ENCODE data around the gene TBC1D1. TPM values are rescaled to one million over a fixed set of nuclear protein-coding genes. Genes with fewer than 3 reads are reported as not detected.
A peak's percentile ranks its signal among the peaks of the same experiment; 100 is the strongest.

Gene TBC1D1
- total and polyA plus RNA-seq, 2 of the 8 experiments (the other 6 are each of a cell fraction or from before 2014, with no cell fraction given), result 96.9 to 162 TPM

- Histone ChIP-seq H2AK5ac (ENCODE audit: low read depth, low read length) (no peak overlapping the region), H2BK20ac (ENCODE audit: low read length) (0 out of 2 replicates have a peak overlapping the region, but pooled peaks have one; percentile 52), H2BK12ac (ENCODE audit: low read depth, low read length) (no peak overlapping the region; the same call in 1 of the 2 replicates), H3K9me3 (ENCODE audit: insufficient read depth in 2 of 2, low read depth in 1 of 2, low read length in 1 of 2) (no peaks in the 10 kb centered on the region), H4K5ac (ENCODE audit: insufficient read length, low read depth, low read length) (peak overlapping the region; percentile 16), H4K20me1 (replicated peaks in 1 of 2; ENCODE audit: control insufficient read depth in 1 of 2, insufficient read depth in 2 of 2, low read length in 2 of 2) (peaks cover 6 to 7% of the 10 kb centered on the region in 2 experiments), H3K79me2 (ENCODE audit: control insufficient read depth in 1 of 2, insufficient read depth in 2 of 2, low read length in 2 of 2) (peaks cover 0 to 76% of the 10 kb centered on the region in 2 experiments; a peak in 3 of 4 replicates), H2BK5ac (ENCODE audit: low read depth, low read length) (0 out of 2 replicates have a peak overlapping the region, but pooled peaks have one; percentile 36), H4K8ac (ENCODE audit: extremely low read depth, insufficient read depth, low read length) (no peak overlapping the region), H3K4me2 (ENCODE audit: insufficient read depth in 1 of 2, low read depth in 2 of 2, low read length in 2 of 2) (peak overlapping the region; percentile 28 to 44; a peak in 2 of 4 replicates), H3K14ac (ENCODE audit: insufficient read length) (no peak overlapping the region), H3K4ac (replicated peaks; ENCODE audit: insufficient read length, low read depth, low read length) (no peak overlapping the region), H3K4me1 (replicated peaks in 1 of 4; ENCODE audit: control insufficient read depth in 3 of 4, insufficient read depth in 4 of 4, low read length in 3 of 4) (peaks cover 7 to 19% (median 12%) of the 10 kb centered on the region in 4 experiments; a peak in 6 of 7 replicates), H3K79me1 (ENCODE audit: low read depth, low read length) (no peaks in the 10 kb centered on the region), H3K27ac (ENCODE audit: low read depth, low read length) (no peak overlapping the region), H3K23ac (ENCODE audit: insufficient read length) (no peak overlapping the region), H3K18ac (ENCODE audit: extremely low read depth, low read length) (peak overlapping the region; percentile 14; the same call in 1 of the 2 replicates), H3K9ac (replicated peaks in 1 of 4; ENCODE audit: extremely low read depth in 1 of 4, low read depth in 3 of 4, low read length in 3 of 4) (peak overlapping the region in 1 of 4 experiments; percentile 8; a peak in 1 of 7 replicates), H3K4me3 (ENCODE audit: extremely low read depth in 1 of 4, insufficient read depth in 2 of 4, low read depth in 3 of 4, low read length in 4 of 4) (no peak overlapping the region), H3K23me2 (ENCODE audit: low read depth, low read length) (peaks cover 3% of the 10 kb centered on the region; the same call in 1 of the 2 replicates), H3K56ac (replicated peaks; ENCODE audit: insufficient read length, low read depth, low read length) (no peak overlapping the region), H2BK15ac (ENCODE audit: low read length) (0 out of 2 replicates have a peak overlapping the region, but pooled peaks have one; percentile 34), H4K91ac (replicated peaks; ENCODE audit: insufficient read length, low read length) (peak overlapping the region; percentile 15), H2BK120ac (replicated peaks; ENCODE audit: low read depth, low read length) (no peak overlapping the region), H3K36me3 (ENCODE audit: control insufficient read depth in 2 of 4, insufficient read depth in 4 of 4, low read length in 3 of 4) (no peaks in the 10 kb centered on the region), H3K27me3 (replicated peaks in 1 of 4; ENCODE audit: control insufficient read depth in 3 of 4, extremely low read depth in 1 of 4, insufficient read depth in 3 of 4, low read length in 3 of 4) (no peaks in the 10 kb centered on the region), H2AFZ (ENCODE audit: low read length) (no peak overlapping the region)
- TF ChIP-seq ASH2L (IDR thresholded peaks at IDR 0.05; ENCODE audit: low read length) (no peak), TBP (IDR thresholded peaks at IDR 0.05; ENCODE audit: low read depth, low read length) (no peak), SUZ12 (IDR thresholded peaks at IDR 0.05; ENCODE audit: low read length) (no peak), CHD2 (IDR thresholded peaks at IDR 0.05; ENCODE audit: low read length) (no peak), SIN3A (conservative IDR thresholded peaks at IDR 0.05 in 1 of 2, IDR thresholded peaks at IDR 0.05 in 1 of 2; ENCODE audit: low read depth in 1 of 2, low read length in 2 of 2) (no peak), CBX8 (IDR thresholded peaks at IDR 0.05; ENCODE audit: borderline replicate concordance, low read depth, low read length) (no peak), CEBPB (IDR thresholded peaks at IDR 0.05; ENCODE audit: low read depth, low read length) (no peak), PHF8 (conservative IDR thresholded peaks at IDR 0.05; ENCODE audit: low read depth, low read length) (no peak), RAD21 (IDR thresholded peaks at IDR 0.05 in 1 of 2, conservative IDR thresholded peaks at IDR 0.05 in 1 of 2; ENCODE audit: low read depth in 2 of 2, low read length in 2 of 2) (no peak), HDAC2 (IDR thresholded peaks at IDR 0.05; ENCODE audit: borderline replicate concordance in 1 of 2, low read depth in 2 of 2, low read length in 2 of 2) (no peak), CREB1 (IDR thresholded peaks at IDR 0.05) (no peak)
- FAIRE-seq (no peak), DNase-seq (ENCODE audit: low read depth in 1 of 2, low spot score in 2 of 2) (no peak)
- 74% methylated on average over 4 of the region's 4 CpGs; no CpG with 5 or more reads in 1 of the 2 experiments for WGBS, 2 experiments (ENCODE audit: extremely low coverage in 1 of 2, insufficient coverage in 1 of 2, insufficient read length in 1 of 2, insufficient replicate concordance in 2 of 2, low coverage in 1 of 2, low lambda C conversion rate in 2 of 2, missing lambda C conversion rate in 1 of 2)
- ChIA-PET POLR2A (ENCODE audit: partially characterized antibody) (interaction anchor here (0.8 kb wide), 1 partner anchor 12 kb away, joined by 3 read pairs; no protein-coding TSS in a partner anchor), CTCF (ENCODE audit: partially characterized antibody) (interaction anchor here (1.0 kb wide), 1 partner anchor 15 kb away, joined by 3 read pairs; no protein-coding TSS in a partner anchor)
Measured at GRCh38 chr4:37981425-37981824, 90.5 kb downstream of the TBC1D1 start.
